Activated CD4-positive, alpha-beta T cell treated with anti-CD3 and anti-CD28 coated beads, Interleukin-2, amount 50 U/mL, for 24 hours (primary cell): ENCODE results near the gene MAML2.

Source experiments
- DNase-seq, 2 donors: peaks; one replicate each; pipeline ENCODE4 v3.0.0-alpha.2; 2020; ENCODE audit warnings: low read depth in 1 of 2, low spot score in 1 of 2

The MAML2 gene

GRCh38 chr11:96137373-96137772 is 205.6 kb downstream of the MAML2 start:
- DNase-seq: no peak

- DNase-seq: no peak
Observed at GRCh38 chr11:96136613-96137298, 206.2 kb downstream of the MAML2 start.

- DNase-seq: no peak
Observed at GRCh38 chr11:96134602-96135001, 208.4 kb downstream of the MAML2 start.

- no peak for DNase-seq
Observed at GRCh38 chr11:96132437-96132836, 210.6 kb downstream of the MAML2 start.

- DNase-seq: no peak
Observed at GRCh38 chr11:96130061-96130620, 212.9 kb downstream of the MAML2 start.

GRCh38 chr11:96127596-96127959 is 215.4 kb downstream of the MAML2 start:
- DNase-seq: no peak

- no peak for DNase-seq
Observed at GRCh38 chr11:96126917-96127595, 215.9 kb downstream of the MAML2 start.

- no peak for DNase-seq
Observed at GRCh38 chr11:96125400-96125799, 217.6 kb downstream of the MAML2 start.

- DNase-seq: no peak
Observed at GRCh38 chr11:96124155-96124554, 218.8 kb downstream of the MAML2 start.

GRCh38 chr11:96123301-96123700 is 219.7 kb downstream of the MAML2 start:
- DNase-seq: no peak

- no peak for DNase-seq
Observed at GRCh38 chr11:96122601-96123074, 220.4 kb downstream of the MAML2 start.

- DNase-seq: no peak
Observed at GRCh38 chr11:96119211-96119610, 223.8 kb downstream of the MAML2 start.

GRCh38 chr11:96116376-96116775 is 226.6 kb downstream of the MAML2 start:
- no peak for DNase-seq

- DNase-seq: no peak
Observed at GRCh38 chr11:96114178-96115064, 228.6 kb downstream of the MAML2 start.

- no peak for DNase-seq
Observed at GRCh38 chr11:96113193-96113681, 229.8 kb downstream of the MAML2 start.

GRCh38 chr11:96112192-96113128 is 230.5 kb downstream of the MAML2 start:
- DNase-seq: no peak

- DNase-seq: no peak
Observed at GRCh38 chr11:96111308-96111707, 231.7 kb downstream of the MAML2 start.

GRCh38 chr11:96110302-96110701 is 232.7 kb downstream of the MAML2 start:
- DNase-seq: no peak

GRCh38 chr11:96109331-96110030 is 233.5 kb downstream of the MAML2 start:
- no peak for DNase-seq
